Breast epithelium (tissue), 4 donors: ENCODE results near the gene SPON1. TPM values are rescaled to one million over a fixed set of nuclear protein-coding genes. Genes with fewer than 3 reads are reported as not detected.

Source experiments
- DNase-seq, 2 donors: peaks; one replicate each; pipeline ENCODE4 v3.0.0-alpha.2; 2019; ENCODE audit warnings: low spot score in 2 of 2
- H3K27ac ChIP-seq, 2 donors: fragments of 200-600 bp; sonication (generic) in 1 of 2; one replicate each; pipeline ENCODE4 v1.5.1; 2016 to 2019; ENCODE audit warnings: mild to moderate bottlenecking in 1 of 2
- H3K27me3 ChIP-seq, 2 donors: fragments of 200-600 bp; sonication (generic) in 1 of 2; one replicate each; pipeline versions ENCODE4 v1.5.1 to v1.6.0; 2017 to 2019; ENCODE audit warnings: control low read depth in 1 of 2, mild to moderate bottlenecking in 1 of 2
- H3K36me3 ChIP-seq: fragments of 200-600 bp; one replicate; pipeline ENCODE4 v1.5.1; 2019
- H3K4me1 ChIP-seq, 2 donors: fragments of 200-600 bp; sonication (generic); one replicate each; pipeline ENCODE4 v1.5.1; 2016 to 2019; ENCODE audit warnings: control low read depth in 1 of 2
- H3K4me3 ChIP-seq, 3 donors: fragments of 200-600 bp; sonication (generic); 1 replicate in 2 of 3; 2 replicates in 1 of 3; pipeline ENCODE4 v1.5.1; 2016 to 2019; ENCODE audit warnings: mild to moderate bottlenecking in 3 of 3, moderate library complexity in 2 of 3
- H3K9me3 ChIP-seq, 2 donors: fragments of 200-600 bp; sonication (generic) in 1 of 2; one replicate each; pipeline ENCODE4 v1.5.1; 2016 to 2019; ENCODE audit warnings: control low read depth in 1 of 2
- CTCF ChIP-seq, 3 donors: fragments of 450-650 bp; IDR thresholded peaks; one replicate each; pipeline ENCODE4 v1.5.1; 2016 to 2017; ENCODE audit warnings: antibody characterized with exemption in 3 of 3, mild to moderate bottlenecking in 3 of 3, moderate library complexity in 3 of 3
- POLR2A ChIP-seq: fragments of 450-650 bp; IDR thresholded peaks from one replicate; pipeline ENCODE4 v1.6.1; 2016; ENCODE audit warnings: antibody characterized with exemption, mild to moderate bottlenecking, moderate library complexity
- POLR2AphosphoS5 ChIP-seq, 3 donors: sonication (generic); formaldehyde crosslinking; IDR thresholded peaks; one replicate each; pipeline ENCODE4 v1.6.1; 2017; ENCODE audit warnings: antibody characterized with exemption in 3 of 3
- intact Hi-C: fragments of 100-400 bp; cut with DNase I; formaldehyde crosslinking; loops from one replicate; pipeline ENCODE4 v1.15.1; 2023; ENCODE audit warnings: low total_unique reads
- total RNA-seq, 3 donors: library from RNA; depleted of rRNA; stranded (reverse); fragments of >200 nt; gene quantifications; one replicate each; pipeline ENCODE4 v1.1.0, GENCODE V29; 2016

Gene SPON1
- total RNA-seq, 3 donors from 2014 or later = 30.1 to 133 (median 34.7) TPM

- H3K27ac ChIP-seq = no peak overlapping the region
- no peaks in the 10 kb centered on the region for H3K4me1 ChIP-seq
- intact Hi-C loops = no loop called here
- peaks cover 0 to 5% of the 10 kb centered on the region in 2 donors for H3K9me3 ChIP-seq
- H3K36me3 ChIP-seq = no peaks in the 10 kb centered on the region
- DNase-seq = no peak
- H3K4me3 ChIP-seq = no peak overlapping the region
- TF ChIP-seq POLR2A (no peak), POLR2AphosphoS5 (IDR thresholded peaks at IDR 0.05) (no peak), CTCF (IDR thresholded peaks at IDR 0.05) (no peak)
- H3K27me3 ChIP-seq = no peaks in the 10 kb centered on the region
These were observed 165.2 kb downstream of the SPON1 start for GRCh38 chr11:14127679-14128078.

DNA sequence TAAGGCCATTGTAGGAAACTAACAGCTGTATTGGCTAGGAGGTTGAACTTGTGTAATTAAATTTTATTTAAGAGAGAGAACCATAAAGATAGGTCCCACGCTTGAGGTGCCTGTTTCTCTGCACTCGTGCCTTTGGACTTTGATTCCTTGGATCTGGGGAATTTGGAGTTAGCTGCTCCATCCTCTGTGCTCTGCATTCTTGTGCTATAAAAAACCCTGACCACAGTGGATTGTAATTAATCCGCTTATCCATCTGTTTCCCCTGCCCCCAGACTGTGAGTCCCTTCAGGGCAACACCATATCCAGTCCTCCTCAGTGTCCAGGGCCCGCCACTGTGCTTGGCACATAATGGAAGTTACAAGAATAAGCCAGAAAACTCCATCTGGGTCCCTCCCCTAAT lies 169.8 kb downstream of the SPON1 start:
- H3K36me3 ChIP-seq = no peaks in the 10 kb centered on the region
- no peaks in the 10 kb centered on the region for H3K4me1 ChIP-seq
- no peak for TF ChIP-seq POLR2A
- no peak for TF ChIP-seq POLR2AphosphoS5 (IDR thresholded peaks at IDR 0.05)
- TF ChIP-seq CTCF (IDR thresholded peaks at IDR 0.05) = no peak
- H3K27me3 ChIP-seq = no peaks in the 10 kb centered on the region
- no peak overlapping the region for H3K27ac ChIP-seq
- intact Hi-C loops = no loop called here
- peaks cover 0 to 5% of the 10 kb centered on the region in 2 donors for H3K9me3 ChIP-seq
- no peak for DNase-seq
- no peak overlapping the region for H3K4me3 ChIP-seq

DNA sequence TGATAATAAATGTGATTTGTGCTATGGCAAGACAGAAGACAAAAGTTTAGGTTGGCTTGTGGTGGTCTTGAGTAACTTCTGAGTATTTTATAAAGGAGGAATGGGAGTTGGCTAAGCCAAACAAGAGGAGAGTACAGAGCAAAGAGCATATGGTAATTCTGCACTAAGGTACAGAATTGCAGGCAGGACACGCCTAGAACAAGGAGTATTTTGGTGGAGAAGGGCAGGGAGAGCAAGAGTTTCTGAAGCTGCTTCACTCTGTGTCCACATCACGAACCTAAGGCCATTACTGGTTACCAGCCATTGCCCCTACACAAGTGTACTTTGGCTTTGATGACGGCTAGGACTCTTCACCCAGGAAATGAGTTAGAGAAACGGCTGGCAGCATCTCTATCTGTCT lies 170.9 kb downstream of the SPON1 start:
- H3K36me3 ChIP-seq = no peaks in the 10 kb centered on the region
- no peak for DNase-seq
- H3K4me1 ChIP-seq = no peaks in the 10 kb centered on the region
- no peaks in the 10 kb centered on the region for H3K27me3 ChIP-seq
- no peak overlapping the region for H3K27ac ChIP-seq
- H3K4me3 ChIP-seq = no peak overlapping the region
- H3K9me3 ChIP-seq = peaks cover 0 to 4% of the 10 kb centered on the region in 2 donors
- TF ChIP-seq POLR2AphosphoS5 (IDR thresholded peaks at IDR 0.05) (no peak), CTCF (IDR thresholded peaks at IDR 0.05) (no peak), POLR2A (no peak)
- intact Hi-C loops = no loop called here

DNA sequence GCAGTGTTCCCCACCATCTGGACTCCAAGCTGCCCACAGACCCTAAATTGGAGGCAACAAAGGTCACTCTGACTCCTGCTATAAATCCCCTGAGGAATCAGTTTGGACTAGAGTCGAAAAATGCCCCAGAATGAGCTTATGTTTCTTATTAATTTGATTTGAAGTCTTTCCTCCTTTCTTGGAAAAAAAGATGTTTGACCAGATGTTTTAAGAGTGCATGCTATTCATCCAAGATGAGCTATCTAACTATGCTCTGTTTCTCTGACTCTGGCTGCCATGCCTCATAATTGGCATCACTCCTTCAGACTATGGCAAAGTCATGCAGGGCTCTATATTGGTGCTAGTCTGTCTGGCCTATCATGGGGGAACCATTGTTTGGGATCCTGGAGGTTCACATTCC lies 174.0 kb downstream of the SPON1 start:
- H3K27me3 ChIP-seq = no peaks in the 10 kb centered on the region

GRCh38 chr11:14137284-14137683 lies 174.8 kb downstream of the SPON1 start:
- Histone ChIP-seq H3K4me3 (no peak overlapping the region), H3K9me3 (no peaks in the 10 kb centered on the region), H3K27ac (no peak overlapping the region), H3K36me3 (no peaks in the 10 kb centered on the region), H3K4me1 (no peaks in the 10 kb centered on the region), H3K27me3 (no peaks in the 10 kb centered on the region)
- intact Hi-C loops = no loop called here
- DNase-seq = no peak
- TF ChIP-seq POLR2A (no peak), POLR2AphosphoS5 (IDR thresholded peaks at IDR 0.05) (no peak), CTCF (IDR thresholded peaks at IDR 0.05) (no peak)

More for the DNA sequence above, 174.0 kb downstream of the SPON1 start:
- TF ChIP-seq POLR2AphosphoS5 (IDR thresholded peaks at IDR 0.05) = no peak
- TF ChIP-seq CTCF (IDR thresholded peaks at IDR 0.05) = no peak
- TF ChIP-seq POLR2A = no peak
- intact Hi-C loops = no loop called here
- H3K4me3 ChIP-seq = no peak overlapping the region
- H3K9me3 ChIP-seq = no peaks in the 10 kb centered on the region
- H3K4me1 ChIP-seq = no peaks in the 10 kb centered on the region
- no peak overlapping the region for H3K27ac ChIP-seq
- no peak for DNase-seq
- no peaks in the 10 kb centered on the region for H3K36me3 ChIP-seq
